Epithelial cell of esophagus (primary cell): ENCODE measurements around the gene GABRA6.

Experiments used
- DNase-seq: peaks from one replicate; pipeline ENCODE4 v3.0.0; 2010; ENCODE audit warnings: low read depth
- H3K4me3 ChIP-seq: 2 replicates; pipeline ENCODE4 v1.5.1; 2011; ENCODE audit warnings: mild to moderate bottlenecking, low read length, control low read depth
- TF ChIP-seq, protein P1 (sequence below): IDR thresholded peaks from 2 replicates; pipeline ENCODE4 v1.5.1; 2011; ENCODE audit warnings: low read depth, mild to moderate bottlenecking, low read length, control low read depth, inconsistent platforms; ENCODE audit not compliant: insufficient read depth; ENCODE audit errors: missing control alignments

GABRA6 gene

GRCh38 chr5:161676103-161676502 is 9.4 kb upstream of the GABRA6 start:
- TF ChIP-seq, protein P1, sequence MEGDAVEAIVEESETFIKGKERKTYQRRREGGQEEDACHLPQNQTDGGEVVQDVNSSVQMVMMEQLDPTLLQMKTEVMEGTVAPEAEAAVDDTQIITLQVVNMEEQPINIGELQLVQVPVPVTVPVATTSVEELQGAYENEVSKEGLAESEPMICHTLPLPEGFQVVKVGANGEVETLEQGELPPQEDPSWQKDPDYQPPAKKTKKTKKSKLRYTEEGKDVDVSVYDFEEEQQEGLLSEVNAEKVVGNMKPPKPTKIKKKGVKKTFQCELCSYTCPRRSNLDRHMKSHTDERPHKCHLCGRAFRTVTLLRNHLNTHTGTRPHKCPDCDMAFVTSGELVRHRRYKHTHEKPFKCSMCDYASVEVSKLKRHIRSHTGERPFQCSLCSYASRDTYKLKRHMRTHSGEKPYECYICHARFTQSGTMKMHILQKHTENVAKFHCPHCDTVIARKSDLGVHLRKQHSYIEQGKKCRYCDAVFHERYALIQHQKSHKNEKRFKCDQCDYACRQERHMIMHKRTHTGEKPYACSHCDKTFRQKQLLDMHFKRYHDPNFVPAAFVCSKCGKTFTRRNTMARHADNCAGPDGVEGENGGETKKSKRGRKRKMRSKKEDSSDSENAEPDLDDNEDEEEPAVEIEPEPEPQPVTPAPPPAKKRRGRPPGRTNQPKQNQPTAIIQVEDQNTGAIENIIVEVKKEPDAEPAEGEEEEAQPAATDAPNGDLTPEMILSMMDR = peak; percentile 51
- peak; percentile 19 for DNase-seq
- H3K4me3 ChIP-seq = no peak overlapping the region

- TF ChIP-seq, protein P1 = no peak
- no peak for DNase-seq
- no peak overlapping the region for H3K4me3 ChIP-seq
These were observed 628 bp downstream of the GABRA6 start for GRCh38 chr5:161686149-161686548.

DNA sequence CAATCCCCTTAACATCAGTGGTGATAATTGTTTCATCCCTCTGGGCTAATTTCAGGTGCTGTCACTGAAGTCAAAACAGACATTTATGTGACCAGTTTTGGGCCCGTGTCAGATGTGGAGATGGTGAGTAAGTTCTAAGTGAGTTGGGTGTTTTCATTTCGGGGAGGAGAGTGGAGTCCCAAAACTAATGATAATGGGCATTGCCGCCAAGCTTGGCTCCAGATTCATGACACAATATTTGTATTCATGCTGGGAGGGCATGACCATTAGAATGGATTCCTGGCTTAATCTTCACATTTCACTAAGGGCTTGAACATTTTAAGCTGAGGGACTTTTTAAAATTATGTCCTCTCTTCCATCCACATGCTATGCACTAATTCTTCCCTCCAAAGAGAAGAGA is 1.4 kb downstream of the GABRA6 start:
- DNase-seq = no peak
- TF ChIP-seq, protein P1 = no peak
- no peak overlapping the region for H3K4me3 ChIP-seq

- TF ChIP-seq, protein P1 = no peak
- H3K4me3 ChIP-seq = no peak overlapping the region
These were observed 1.8 kb downstream of the GABRA6 start for GRCh38 chr5:161687316-161687715.

GRCh38 chr5:161691911-161692310 is 6.4 kb downstream of the GABRA6 start:
- no peak overlapping the region for H3K4me3 ChIP-seq
- TF ChIP-seq, protein P1 = no peak
- DNase-seq = no peak

More at GRCh38 chr5:161687316-161687715, 1.8 kb downstream of the GABRA6 start:
- DNase-seq = no peak

- H3K4me3 ChIP-seq = no peak overlapping the region
- no peak for DNase-seq
- TF ChIP-seq, protein P1 = no peak
These were observed 11.5 kb downstream of the GABRA6 start for GRCh38 chr5:161697001-161697400.

GRCh38 chr5:161700065-161700464 is 14.5 kb downstream of the GABRA6 start:
- TF ChIP-seq, protein P1 = no peak
- H3K4me3 ChIP-seq = no peak overlapping the region
- DNase-seq = no peak
